Osteocyte (in vitro differentiated cells): ENCODE results near the gene NAB2. TPM values are rescaled to one million over a fixed set of nuclear protein-coding genes. Genes with fewer than 3 reads are reported as not detected.

Source experiments
- DNase-seq: peaks from one replicate; pipeline ENCODE4 v3.0.0; 2021; ENCODE audit warnings: mixed read lengths; ENCODE audit not compliant: unreplicated experiment; ENCODE audit errors: extremely low spot score
- H3K27ac Mint-ChIP-seq: one replicate; pipeline ENCODE4 v1.8.0; 2021; ENCODE audit warnings: mild to moderate bottlenecking, mixed read lengths; ENCODE audit not compliant: unreplicated experiment
- H3K27me3 Mint-ChIP-seq: one replicate; pipeline ENCODE4 v1.8.0; 2021; ENCODE audit warnings: mixed read lengths; ENCODE audit not compliant: unreplicated experiment
- H3K36me3 Mint-ChIP-seq: one replicate; pipeline ENCODE4 v1.8.0; 2021; ENCODE audit warnings: mixed read lengths; ENCODE audit not compliant: unreplicated experiment
- H3K4me1 Mint-ChIP-seq: one replicate; pipeline ENCODE4 v1.8.0; 2021; ENCODE audit warnings: mixed read lengths; ENCODE audit not compliant: unreplicated experiment
- H3K4me3 Mint-ChIP-seq: one replicate; pipeline ENCODE4 v1.8.0; 2021; ENCODE audit warnings: mild to moderate bottlenecking, moderate library complexity, mixed read lengths; ENCODE audit not compliant: unreplicated experiment
- H3K9me3 Mint-ChIP-seq: one replicate; pipeline ENCODE4 v1.8.0; 2021; ENCODE audit warnings: mixed read lengths; ENCODE audit not compliant: unreplicated experiment
- CTCF ChIP-seq: fragments of 200-600 bp; sonication (generic); IDR thresholded peaks from 2 replicates; pipeline ENCODE4 v1.5.0; 2021; ENCODE audit warnings: antibody characterized with exemption, mild to moderate bottlenecking, moderate library complexity
- total RNA-seq: library from RNA; stranded (reverse); gene quantifications from 2 replicates; pipeline ENCODE4 v1.2.1, GENCODE V29; 2021

Gene NAB2
- total RNA-seq, 1 donor from 2014 or later = 42.8 TPM

GRCh38 chr12:57129321-57129842 is 40.5 kb downstream of the NAB2 start:
- no peak for DNase-seq
- peak overlapping the region; percentile 86 for H3K27ac Mint-ChIP-seq

GRCh38 chr12:57129889-57130288 is 41.0 kb downstream of the NAB2 start:
- peaks cover 65% of the 10 kb centered on the region for H3K4me1 Mint-ChIP-seq

More at GRCh38 chr12:57129321-57129842, 40.5 kb downstream of the NAB2 start:
- H3K36me3 Mint-ChIP-seq = peaks cover 4% of the 10 kb centered on the region
- peaks cover 60% of the 10 kb centered on the region for H3K4me1 Mint-ChIP-seq
- peak overlapping the region; percentile 89 for H3K4me3 Mint-ChIP-seq
- H3K9me3 Mint-ChIP-seq = no peaks in the 10 kb centered on the region
- no peak for TF ChIP-seq CTCF
- no peaks in the 10 kb centered on the region for H3K27me3 Mint-ChIP-seq

GRCh38 chr12:57130941-57131340 is 42.0 kb downstream of the NAB2 start:
- peak overlapping the region; percentile 89 for H3K4me3 Mint-ChIP-seq
- peak overlapping the region; percentile 86 for H3K27ac Mint-ChIP-seq
- H3K9me3 Mint-ChIP-seq = no peaks in the 10 kb centered on the region
- no peak for TF ChIP-seq CTCF
- peaks cover 76% of the 10 kb centered on the region for H3K4me1 Mint-ChIP-seq
- DNase-seq = no peak
- H3K27me3 Mint-ChIP-seq = no peaks in the 10 kb centered on the region
- peaks cover 7% of the 10 kb centered on the region for H3K36me3 Mint-ChIP-seq

More at GRCh38 chr12:57129889-57130288, 41.0 kb downstream of the NAB2 start:
- Mint-ChIP-seq H3K27me3 (no peaks in the 10 kb centered on the region), H3K4me3 (peak overlapping the region; percentile 89), H3K27ac (peak overlapping the region; percentile 86), H3K36me3 (peaks cover 5% of the 10 kb centered on the region), H3K9me3 (no peaks in the 10 kb centered on the region)
- no peak for DNase-seq
- no peak for TF ChIP-seq CTCF

GRCh38 chr12:57131896-57132744 is 43.2 kb downstream of the NAB2 start:
- Mint-ChIP-seq H3K4me1 (peaks cover 78% of the 10 kb centered on the region), H3K27me3 (no peaks in the 10 kb centered on the region), H3K36me3 (peaks cover 7% of the 10 kb centered on the region), H3K9me3 (no peaks in the 10 kb centered on the region), H3K4me3 (peak overlapping the region; percentile 89), H3K27ac (peak overlapping the region; percentile 86)
- TF ChIP-seq CTCF = no peak
- DNase-seq = no peak

- peaks cover 82% of the 10 kb centered on the region for H3K4me1 Mint-ChIP-seq
- no peak for DNase-seq
Observed at GRCh38 chr12:57133013-57133569, 44.2 kb downstream of the NAB2 start.

More at GRCh38 chr12:57133013-57133569, 44.2 kb downstream of the NAB2 start:
- Mint-ChIP-seq H3K36me3 (peaks cover 7% of the 10 kb centered on the region), H3K4me3 (peak overlapping the region; percentile 89), H3K27ac (peak overlapping the region; percentile 86), H3K27me3 (no peaks in the 10 kb centered on the region), H3K9me3 (no peaks in the 10 kb centered on the region)
- TF ChIP-seq CTCF = no peak
